GM23338 (cell line): ENCODE results near the gene EPSTI1. TPM values are rescaled to one million over a fixed set of nuclear protein-coding genes. Genes with fewer than 3 reads are reported as not detected.

Experiments
- ATAC-seq: fragments of 200-7000 bp; cut with Tn5 transposase; 3 replicates; pipeline ENCODE4 v1.9.1; 2020
- DNase-seq: peaks from one replicate; pipeline ENCODE4 v3.0.0-alpha.2; 2015; ENCODE audit warnings: low spot score
- H2AFZ ChIP-seq: fragments of 200-600 bp; sonication (generic); 2 replicates; pipeline ENCODE4 v1.8.0; 2016; ENCODE audit warnings: antibody characterized with exemption, mild to moderate bottlenecking, moderate library complexity
- H3F3A ChIP-seq: fragments of 200-600 bp; sonication (generic); replicated peaks from 2 replicates; pipeline ENCODE4 v1.8.0; 2017; ENCODE audit warnings: antibody characterized with exemption, mixed run types, low read depth
- H3K27ac ChIP-seq: fragments of 200-600 bp; sonication (generic); 2 replicates; pipeline ENCODE4 v1.6.1; 2016; ENCODE audit warnings: low read depth
- H3K27me3 ChIP-seq: fragments of 200-600 bp; sonication (generic); 2 replicates; pipeline ENCODE4 v1.8.0; 2016; ENCODE audit warnings: mild to moderate bottlenecking, mixed run types, moderate library complexity; ENCODE audit not compliant: insufficient read depth
- H3K36me3 ChIP-seq: fragments of 200-600 bp; sonication (generic); 2 replicates; pipeline ENCODE4 v1.8.0; 2016; ENCODE audit warnings: mild to moderate bottlenecking; ENCODE audit not compliant: insufficient read depth
- H3K4me1 ChIP-seq: fragments of 200-600 bp; sonication (generic); 2 replicates; pipeline ENCODE4 v1.8.0; 2016; ENCODE audit warnings: mild to moderate bottlenecking, moderate library complexity; ENCODE audit not compliant: insufficient read depth
- H3K4me2 ChIP-seq: fragments of 200-600 bp; sonication (generic); 2 replicates; pipeline ENCODE4 v1.7.1; 2017; ENCODE audit warnings: mixed run types
- H3K4me3 ChIP-seq: fragments of 200-600 bp; sonication (generic); 2 replicates; pipeline ENCODE4 v1.6.1; 2016; ENCODE audit warnings: mixed run types
- H3K79me2 ChIP-seq: fragments of 200-600 bp; sonication (generic); replicated peaks from 2 replicates; pipeline ENCODE4 v1.8.0; 2017; ENCODE audit warnings: mild to moderate bottlenecking; ENCODE audit not compliant: insufficient read depth
- H3K9me2 ChIP-seq: fragments of 200-600 bp; sonication (generic); 2 replicates; pipeline ENCODE4 v1.8.0; 2017; ENCODE audit not compliant: insufficient read depth
- H4K20me1 ChIP-seq: fragments of 200-600 bp; sonication (generic); replicated peaks from 2 replicates; pipeline ENCODE4 v1.8.0; 2017; ENCODE audit warnings: mild to moderate bottlenecking; ENCODE audit not compliant: insufficient read depth
- H3K27ac Mint-ChIP-seq: 2 replicates; pipeline ENCODE4 v1.8.0; 2020; ENCODE audit warnings: inconsistent platforms, mild to moderate bottlenecking, moderate library complexity, mixed read lengths
- H3K27me3 Mint-ChIP-seq: 3 replicates; pipeline ENCODE4 v1.8.0; 2022; ENCODE audit warnings: low read depth, mild to moderate bottlenecking, moderate library complexity, mixed read lengths, inconsistent platforms; ENCODE audit not compliant: insufficient read depth, poor library complexity
- H3K36me3 Mint-ChIP-seq: 3 replicates; pipeline ENCODE4 v1.8.0; 2021; ENCODE audit warnings: low read depth, mild to moderate bottlenecking, inconsistent platforms, moderate library complexity, mixed read lengths
- H3K4me1 Mint-ChIP-seq: 3 replicates; pipeline ENCODE4 v1.8.0; 2020; ENCODE audit warnings: mild to moderate bottlenecking, inconsistent platforms, mixed read lengths
- H3K4me3 Mint-ChIP-seq: 3 replicates; pipeline ENCODE4 v1.8.0; 2021; ENCODE audit warnings: moderate library complexity, mild to moderate bottlenecking, inconsistent platforms, mixed read lengths
- H3K9me3 Mint-ChIP-seq: 3 replicates; pipeline ENCODE4 v1.8.0; 2020; ENCODE audit warnings: moderate library complexity, mild to moderate bottlenecking, inconsistent platforms, mixed read lengths
- CTCF ChIP-seq, 2 experiments: fragments of 200-600 bp in 1 of 2; sonication (generic) in 1 of 2; conservative IDR thresholded peaks; 2 replicates each; pipeline versions ENCODE4 v1.5.1 to v1.6.1; 2016 to 2017; ENCODE audit warnings: antibody characterized with exemption in 2 of 2, low read depth in 2 of 2, mild to moderate bottlenecking in 2 of 2, moderate library complexity in 1 of 2
- ETS1 ChIP-seq: IDR thresholded peaks from 2 replicates; pipeline ENCODE4 v1.6.1; 2016; ENCODE audit warnings: antibody characterized with exemption
- EZH2phosphoT487 ChIP-seq: fragments of 200-600 bp; sonication (generic); IDR thresholded peaks from one replicate; pipeline ENCODE4 v1.8.1; 2018; ENCODE audit warnings: antibody characterized with exemption; ENCODE audit not compliant: unreplicated experiment
- JUNB ChIP-seq: IDR thresholded peaks from one replicate; pipeline ENCODE4 v1.6.1; 2016; ENCODE audit warnings: antibody characterized with exemption; ENCODE audit not compliant: unreplicated experiment
- NANOG ChIP-seq: IDR thresholded peaks from 2 replicates; pipeline ENCODE4 v1.6.1; 2016; ENCODE audit warnings: antibody characterized with exemption, borderline replicate concordance
- POLR2AphosphoS5 ChIP-seq: IDR thresholded peaks from 2 replicates; pipeline ENCODE4 v1.6.1; 2016; ENCODE audit warnings: antibody characterized with exemption, low read depth
- STAT1 ChIP-seq: IDR thresholded peaks from one replicate; pipeline ENCODE4 v1.6.1; 2016; ENCODE audit warnings: antibody characterized with exemption; ENCODE audit not compliant: unreplicated experiment
- ZNF114 ChIP-seq: fragments of 250-450 bp; sonication (Bioruptor Pico); IDR thresholded peaks from 2 replicates; pipeline ENCODE4 v1.5.0; 2020; ENCODE audit warnings: mild to moderate bottlenecking, moderate library complexity
- ZNF462 ChIP-seq: fragments of 250-450 bp; sonication (Bioruptor Pico); IDR thresholded peaks from 2 replicates; pipeline ENCODE4 v1.5.0; 2020; ENCODE audit warnings: mild to moderate bottlenecking, moderate library complexity
- polyA plus RNA-seq: library from polyadenylated mRNA; unstranded; fragments of >200 nt; fragmentation: Nextera tagmentation; extraction: Ambion mirVana; gene quantifications from 2 replicates; pipeline ENCODE4 v1.2.1, GENCODE V29; 2016
- total RNA-seq: library from RNA; depleted of rRNA; stranded (reverse); fragments of >200 nt; shearing (Covaris generic); gene quantifications from 2 replicates; pipeline ENCODE4 v1.2.3, GENCODE V29; 2014

The EPSTI1 gene
- total and polyA plus RNA-seq, 2 experiments from 2014 or later: 0.10 to 0.68 TPM

- peaks cover 5% of the 10 kb centered on the region; the same call in 1 of the 2 replicates for H3K9me2 ChIP-seq
- no peak overlapping the region for H3K27ac ChIP-seq
- Mint-ChIP-seq H3K9me3 (peaks cover 4% of the 10 kb centered on the region), H3K27me3 (no peaks in the 10 kb centered on the region), H3K36me3 (no peaks in the 10 kb centered on the region), H3K4me1 (peaks cover 11% of the 10 kb centered on the region), H3K27ac (no peak overlapping the region), H3K4me3 (no peak overlapping the region)
- no peak for DNase-seq
- H2AFZ ChIP-seq: no peak overlapping the region
- H3K36me3 ChIP-seq: no peaks in the 10 kb centered on the region
- no peak for ATAC-seq
- no peaks in the 10 kb centered on the region for H3K79me2 ChIP-seq
- peaks cover 8% of the 10 kb centered on the region for H3K4me1 ChIP-seq
- H3K27me3 ChIP-seq: no peaks in the 10 kb centered on the region
- H3K4me2 ChIP-seq: no peak overlapping the region
- TF ChIP-seq ZNF114 (no peak), EZH2phosphoT487 (no peak), JUNB (no peak), POLR2AphosphoS5 (no peak), ZNF462 (no peak), NANOG (no peak), ETS1 (no peak), STAT1 (no peak), CTCF (conservative IDR thresholded peaks at IDR 0.05; ENCODE audit: low read depth in 2 of 2) (no peak)
- H3F3A ChIP-seq: no peaks in the 10 kb centered on the region
- H4K20me1 ChIP-seq: no peaks in the 10 kb centered on the region
- H3K4me3 ChIP-seq: no peak overlapping the region
These were observed 44.1 kb downstream of the EPSTI1 start for GRCh38 chr13:42947925-42948324.
